T47D (cell line): ENCODE data around the gene SRRT.

Source experiments
- DNase-seq, 2 experiments: peaks; one replicate each; pipeline versions ENCODE4 v3.0.0 to v3.0.0-alpha.2; 2011 to 2012; ENCODE audit warnings: low read depth in 1 of 2, low spot score in 1 of 2
- JUND ChIP-seq: IDR thresholded peaks from 2 replicates; pipeline ENCODE4 v1.6.1; 2012; ENCODE audit warnings: low read depth
- in situ Hi-C: cut with HindIII; loops from 2 replicates; pipeline ENCODE4 v1.10.0; 2016; ENCODE audit warnings: low sequenced_read_pairs, low pct_unique_long_range_greater_than_20kb

SRRT gene

GRCh38 chr7:100879685-100880261 is 4.9 kb downstream of the SRRT start:
- in situ Hi-C loops = no loop called here
- TF ChIP-seq JUND = no peak
- DNase-seq = no peak

DNA sequence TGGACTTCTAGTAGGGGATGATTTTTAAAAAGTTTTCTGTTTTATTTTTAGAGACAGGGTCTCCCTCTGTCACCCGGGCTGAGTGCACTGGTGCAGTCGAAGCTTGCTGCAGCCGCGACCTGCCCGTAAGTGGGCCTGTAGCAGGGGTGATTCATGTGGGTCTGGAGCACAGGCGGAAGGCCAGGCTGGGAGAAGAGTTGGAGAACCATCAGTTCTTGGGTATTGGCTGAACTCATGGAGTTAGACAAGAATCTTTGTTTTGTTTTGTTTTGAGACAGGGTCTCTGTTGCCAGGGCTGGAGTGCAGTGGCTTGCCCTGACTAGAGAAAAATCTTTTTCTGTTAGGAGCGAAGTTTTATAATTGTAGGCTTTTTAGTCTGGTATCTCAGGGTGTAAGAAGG is 5.7 kb downstream of the SRRT start:
- TF ChIP-seq JUND = no peak
- DNase-seq = no peak
- in situ Hi-C loops = no loop called here

GRCh38 chr7:100881136-100881535 is 6.2 kb downstream of the SRRT start:
- no peak for TF ChIP-seq JUND
- no peak for DNase-seq
- in situ Hi-C loops = no loop called here

GRCh38 chr7:100882201-100882600 is 7.3 kb downstream of the SRRT start:
- DNase-seq = no peak
- in situ Hi-C loops = no loop called here
- no peak for TF ChIP-seq JUND

GRCh38 chr7:100882785-100883526 is 8.1 kb downstream of the SRRT start:
- no peak for TF ChIP-seq JUND
- no peak for DNase-seq
- in situ Hi-C loops = no loop called here

DNA sequence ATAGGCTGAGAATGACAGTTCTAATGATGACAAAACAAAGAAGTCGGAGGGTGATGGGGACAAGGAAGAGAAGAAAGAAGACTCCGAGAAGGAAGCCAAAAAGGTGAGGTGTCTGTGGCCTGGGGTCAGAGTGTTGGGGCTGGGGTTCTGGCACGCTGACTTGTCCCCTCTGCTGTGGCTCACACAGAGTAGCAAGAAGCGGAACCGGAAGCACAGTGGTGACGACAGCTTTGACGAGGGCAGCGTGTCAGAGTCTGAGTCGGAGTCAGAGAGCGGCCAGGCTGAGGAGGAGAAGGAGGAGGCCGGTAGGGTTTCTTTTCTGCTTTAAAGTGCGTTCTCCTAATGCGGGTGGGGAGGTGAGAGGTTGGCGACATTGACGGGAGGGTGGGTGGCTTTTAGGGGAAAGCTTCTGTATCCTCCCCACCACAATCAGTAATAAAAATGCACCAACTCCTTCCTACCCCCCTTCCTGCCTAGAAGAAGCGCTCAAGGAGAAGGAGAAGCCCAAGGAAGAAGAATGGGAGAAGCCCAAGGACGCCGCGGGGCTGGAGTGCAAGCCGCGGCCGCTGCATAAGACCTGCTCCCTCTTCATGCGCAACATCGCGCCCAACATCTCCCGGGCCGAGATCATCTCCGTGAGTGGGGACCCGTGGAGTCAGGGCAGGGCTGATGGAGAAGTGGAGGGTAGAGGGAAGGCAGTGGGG is 10.0 kb downstream of the SRRT start:
- in situ Hi-C loops = no loop called here
- no peak for DNase-seq
- no peak for TF ChIP-seq JUND

- TF ChIP-seq JUND = no peak
- in situ Hi-C loops = no loop called here
- DNase-seq = no peak
Measured at GRCh38 chr7:100885440-100886141, 10.7 kb downstream of the SRRT start.

DNA sequence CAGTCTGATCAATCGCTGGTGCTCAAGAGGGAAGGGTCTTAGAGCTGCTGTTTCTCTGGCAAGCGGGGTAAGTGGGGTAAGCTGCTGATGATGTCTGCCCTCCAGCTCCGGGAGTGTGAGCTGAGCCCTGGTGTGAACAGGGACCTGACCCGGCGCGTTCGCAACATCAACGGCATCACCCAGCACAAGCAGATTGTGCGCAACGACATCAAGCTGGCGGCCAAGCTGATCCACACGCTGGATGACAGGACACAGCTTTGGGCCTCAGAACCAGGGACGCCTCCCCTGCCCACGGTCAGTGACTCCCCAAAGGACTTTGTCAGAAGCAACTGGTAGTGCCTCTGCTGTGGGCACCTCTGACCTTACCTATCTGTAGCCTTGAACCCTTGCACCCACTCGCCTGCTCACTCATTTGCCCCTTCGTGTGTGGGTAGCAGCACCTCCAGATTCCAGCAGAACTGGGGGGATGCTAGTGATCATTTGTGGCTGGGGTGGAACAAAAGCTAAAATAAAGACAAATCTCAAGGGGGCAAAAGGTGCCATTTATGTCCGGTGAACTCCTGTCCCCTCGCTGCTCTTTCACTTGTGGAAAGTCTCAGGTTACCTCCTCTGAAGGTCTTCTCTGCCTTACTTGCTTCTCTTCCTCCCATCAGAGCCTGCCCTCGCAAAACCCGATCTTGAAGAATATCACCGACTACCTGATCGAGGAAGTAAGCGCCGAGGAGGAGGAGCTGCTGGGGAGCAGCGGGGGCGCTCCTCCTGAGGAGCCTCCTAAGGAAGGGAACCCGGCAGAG is 11.4 kb downstream of the SRRT start:
- no peak for TF ChIP-seq JUND
- in situ Hi-C loops = no loop called here
- no peak for DNase-seq

DNA sequence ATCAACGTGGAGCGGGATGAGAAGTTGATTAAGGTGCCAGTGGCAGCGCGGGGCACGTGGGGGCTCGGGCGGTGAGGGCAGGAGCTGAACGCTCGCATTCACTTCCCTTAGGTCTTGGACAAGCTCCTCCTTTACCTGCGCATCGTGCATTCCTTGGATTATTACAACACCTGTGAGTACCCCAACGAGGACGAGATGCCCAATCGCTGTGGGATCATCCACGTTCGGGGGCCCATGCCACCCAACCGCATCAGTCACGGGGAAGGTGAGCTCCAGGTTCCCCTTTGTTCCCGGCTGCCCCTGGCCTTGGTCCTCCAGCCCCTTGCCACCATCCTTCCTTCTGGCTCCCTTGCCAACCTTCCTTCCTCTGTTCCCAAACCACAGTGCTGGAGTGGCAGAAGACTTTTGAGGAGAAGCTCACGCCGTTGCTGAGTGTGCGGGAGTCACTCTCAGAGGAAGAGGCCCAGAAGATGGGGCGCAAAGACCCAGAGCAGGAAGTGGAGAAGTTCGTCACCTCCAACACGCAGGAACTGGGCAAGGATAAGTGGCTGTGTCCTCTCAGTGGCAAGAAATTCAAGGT is 12.1 kb downstream of the SRRT start:
- in situ Hi-C loops = no loop called here
- no peak for TF ChIP-seq JUND
- DNase-seq = no peak

GRCh38 chr7:100887516-100888290 is 12.8 kb downstream of the SRRT start:
- in situ Hi-C loops = no loop called here
- TF ChIP-seq JUND = no peak
- no peak for DNase-seq

DNA sequence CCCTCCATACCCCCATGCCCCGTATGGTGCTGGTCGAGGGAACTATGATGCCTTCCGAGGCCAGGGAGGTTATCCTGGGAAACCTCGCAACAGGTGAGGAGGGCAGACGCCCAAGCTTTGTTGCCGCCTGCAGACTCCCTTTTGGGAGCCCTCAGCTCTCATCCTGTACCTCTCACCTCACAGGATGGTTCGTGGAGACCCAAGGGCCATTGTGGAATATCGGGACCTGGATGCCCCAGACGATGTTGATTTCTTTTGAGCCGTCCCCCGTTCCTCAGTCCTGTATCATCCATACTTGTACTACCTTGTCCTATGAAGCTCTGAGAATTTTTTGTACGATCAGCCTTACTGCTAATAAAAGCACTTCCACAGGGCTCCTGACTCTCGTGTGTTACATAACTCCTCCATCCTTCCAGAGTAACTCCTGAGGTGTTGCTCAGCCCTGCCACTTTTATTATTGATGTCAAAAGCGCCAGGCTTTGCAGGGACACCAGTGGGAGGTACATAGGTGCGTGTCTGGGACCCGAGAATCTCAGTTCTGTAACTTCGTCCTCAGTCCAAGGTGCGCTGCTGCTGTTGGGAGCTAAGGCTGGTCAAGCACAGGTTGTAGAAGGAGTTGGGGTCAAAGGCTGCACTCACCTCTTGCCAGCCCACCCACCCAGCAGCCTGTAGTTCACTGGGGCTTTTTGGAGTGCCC is 13.5 kb downstream of the SRRT start:
- DNase-seq = no peak
- in situ Hi-C loops = no loop called here
- TF ChIP-seq JUND = no peak
